ENCODE measurements around the gene NLRP6.
"Not testable (repeated sequence)": the region's sequence is repeated elsewhere in the genome, so short reads cannot be mapped to it uniquely, and the experiment has no call there.

Gene NLRP6

GRCh38 chr11:278001-278951 lies at the start of gene NLRP6:
Gene NLRP6 (plus strand): TSS chr11:278407. CDS start chr11:278570, 163 bp downstream.
- DNase-seq (ENCODE audit: low read depth in 2 of 3, low spot score in 1 of 3), result no peak

GRCh38 chr11:230431-230830 lies 47.8 kb upstream of the NLRP6 start:
- DNase-seq (ENCODE audit: low read depth in 2 of 3, low spot score in 1 of 3), result no peak

DNA sequence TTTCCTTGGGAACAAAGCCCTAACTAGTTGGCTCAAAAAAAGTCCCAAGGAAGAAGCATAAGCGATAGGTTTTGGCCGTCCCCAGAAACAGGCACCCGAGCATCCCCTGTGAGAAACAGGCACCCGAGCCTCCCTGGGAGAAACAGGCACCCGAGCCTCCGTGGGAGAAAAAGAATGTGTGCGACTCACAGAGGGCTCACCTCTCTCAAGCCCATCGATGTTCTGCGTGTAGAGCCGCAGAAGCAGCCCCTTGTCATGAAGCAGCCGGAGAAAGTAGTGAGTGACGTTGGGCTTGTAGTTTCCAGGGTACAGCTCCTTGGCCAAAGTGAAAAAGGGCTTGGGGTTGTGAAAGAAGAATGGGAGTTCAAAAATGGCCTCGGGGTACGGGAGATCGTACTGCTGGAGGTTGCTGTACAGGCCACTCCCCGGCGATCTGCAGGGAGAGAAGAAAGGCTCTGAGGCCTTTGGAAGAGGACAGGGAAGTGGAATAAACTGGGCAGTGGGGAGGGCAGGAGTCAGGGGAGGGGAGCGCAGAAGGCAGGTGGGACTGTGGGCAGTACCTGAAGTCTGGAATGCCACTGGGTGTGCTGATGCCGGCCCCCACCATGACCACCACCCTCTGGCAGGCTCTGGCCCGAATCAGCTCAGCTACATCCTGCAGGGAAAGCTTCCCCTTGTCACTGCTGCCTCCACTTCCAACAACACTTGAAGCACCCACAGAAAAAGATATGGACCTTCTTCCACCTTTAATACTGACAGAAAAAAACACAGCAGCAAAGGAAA lies 45.2 kb upstream of the NLRP6 start:
- no peak for DNase-seq (ENCODE audit: low read depth in 2 of 3, low spot score in 1 of 3)

GRCh38 chr11:235180-235579 lies 43.0 kb upstream of the NLRP6 start:
- no peak for DNase-seq (ENCODE audit: low read depth in 2 of 3, low spot score in 1 of 3)

DNA sequence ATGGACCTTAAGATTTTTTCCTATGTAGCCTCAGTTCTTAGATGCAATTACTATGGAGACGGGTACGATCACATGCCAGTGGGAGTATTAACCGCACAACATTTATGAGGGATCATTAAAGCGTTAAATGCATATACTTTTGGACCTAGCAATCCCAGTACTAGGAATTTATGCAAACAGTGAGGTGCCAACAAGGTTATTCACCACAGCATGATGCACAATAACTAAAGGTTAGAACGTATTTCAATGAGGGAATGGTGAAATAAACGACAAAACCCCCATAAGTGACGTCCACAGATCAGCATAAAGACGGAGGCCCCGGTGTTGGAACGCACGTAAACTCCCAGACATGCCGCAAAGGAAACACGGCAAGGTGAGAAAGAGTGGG lies 42.6 kb upstream of the NLRP6 start:
- peak in 2 of 3 donors; percentile 61 to 63 for DNase-seq (ENCODE audit: low read depth in 2 of 3, low spot score in 1 of 3)

DNA sequence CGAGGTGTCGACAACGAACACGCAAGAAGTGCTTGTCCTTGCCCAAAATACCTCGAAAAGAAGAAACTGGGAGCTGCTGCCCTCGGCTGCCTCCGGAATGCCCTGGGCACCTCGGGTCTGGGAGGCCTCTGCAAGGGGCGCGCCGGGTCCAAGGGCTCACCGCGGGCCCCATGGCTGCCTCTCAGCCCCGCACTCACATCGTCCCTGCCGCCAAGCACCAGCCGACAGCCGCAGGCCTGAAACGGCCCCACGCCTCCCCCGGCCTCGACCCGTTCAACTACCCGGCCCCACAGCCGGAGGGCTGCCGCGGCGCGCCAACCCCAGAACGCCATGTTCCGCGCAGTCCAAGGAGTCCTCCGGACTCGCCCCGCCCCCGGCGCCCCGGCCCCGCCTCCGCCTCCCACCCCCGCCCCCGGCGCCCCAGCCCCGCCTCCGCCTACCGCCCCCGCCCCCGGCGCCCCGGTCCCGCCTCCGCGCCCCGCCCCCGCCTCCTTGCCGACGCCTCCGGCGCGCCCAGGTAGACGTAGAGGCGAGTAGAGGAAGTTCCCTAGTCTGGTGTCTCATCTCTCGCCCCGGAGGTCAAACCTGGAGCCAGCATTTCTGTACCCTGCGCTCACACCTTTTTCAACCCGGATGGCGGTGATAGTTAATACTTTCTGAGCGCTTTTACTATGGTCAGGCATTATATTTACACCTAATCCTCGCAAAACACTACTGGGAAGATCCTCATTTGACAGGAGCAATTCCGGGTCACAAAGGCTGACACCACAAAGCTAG lies 42.0 kb upstream of the NLRP6 start, which contains the start of gene SIRT3:
SIRT3 (minus strand) TSS at position 346 of the 777 bp plus-strand sequence; CDS start at position 332, 14 bp downstream.
- peak in 2 of 3 donors; percentile 65 to 70 for DNase-seq (ENCODE audit: low read depth in 2 of 3, low spot score in 1 of 3)

DNA sequence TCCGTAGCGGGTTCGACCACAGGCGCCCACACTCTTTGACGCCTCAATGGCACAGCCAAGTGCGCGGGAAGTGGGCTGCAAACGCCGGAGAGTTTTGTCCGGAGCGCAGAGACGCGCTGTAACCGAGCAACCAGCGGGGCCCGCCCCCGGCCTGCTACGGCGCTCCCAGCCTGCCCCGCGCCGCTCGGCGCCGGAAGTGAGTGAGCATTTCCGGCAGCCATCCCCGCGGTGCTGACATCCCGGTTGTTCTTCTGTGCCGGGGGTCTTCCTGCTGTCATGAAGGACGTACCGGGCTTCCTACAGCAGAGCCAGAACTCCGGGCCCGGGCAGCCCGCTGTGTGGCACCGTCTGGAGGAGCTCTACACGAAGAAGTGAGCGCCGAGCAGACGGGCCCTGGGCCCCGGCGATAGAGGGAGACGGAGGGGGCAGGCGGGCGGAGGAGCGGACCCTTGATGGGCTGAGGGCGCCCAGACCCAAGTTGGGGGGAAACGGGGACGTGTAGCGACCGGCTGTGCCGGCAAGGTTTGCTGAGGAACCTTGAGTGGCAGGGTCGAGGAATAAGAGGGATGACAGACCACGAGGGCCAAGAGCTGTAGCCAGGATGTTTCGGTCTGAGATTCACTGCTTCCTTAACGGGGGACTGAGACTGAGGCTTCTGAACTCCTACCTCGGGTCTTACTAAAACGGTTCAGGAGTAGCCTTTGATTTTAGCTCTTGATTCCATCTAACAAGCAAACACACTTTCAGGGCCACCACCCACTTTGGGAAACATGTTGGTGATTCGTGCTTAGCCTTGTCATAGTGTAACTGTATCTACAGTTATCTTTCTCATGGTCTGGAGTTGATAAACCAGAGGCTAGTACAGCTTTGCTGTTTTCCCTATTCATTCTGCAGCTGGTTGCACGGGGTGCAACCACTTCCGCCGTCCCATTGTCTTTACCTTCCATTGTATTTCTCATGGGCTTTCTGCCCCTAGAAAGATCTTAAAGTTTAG lies 41.1 kb upstream of the NLRP6 start, which contains the start of gene PSMD13:
PSMD13 (plus strand) TSS at position 203 of the 994 bp plus-strand sequence; CDS start at position 277, 74 bp downstream.
- peak; percentile 84 to 89 (median 85) for DNase-seq (ENCODE audit: low read depth in 2 of 3, low spot score in 1 of 3)

DNA sequence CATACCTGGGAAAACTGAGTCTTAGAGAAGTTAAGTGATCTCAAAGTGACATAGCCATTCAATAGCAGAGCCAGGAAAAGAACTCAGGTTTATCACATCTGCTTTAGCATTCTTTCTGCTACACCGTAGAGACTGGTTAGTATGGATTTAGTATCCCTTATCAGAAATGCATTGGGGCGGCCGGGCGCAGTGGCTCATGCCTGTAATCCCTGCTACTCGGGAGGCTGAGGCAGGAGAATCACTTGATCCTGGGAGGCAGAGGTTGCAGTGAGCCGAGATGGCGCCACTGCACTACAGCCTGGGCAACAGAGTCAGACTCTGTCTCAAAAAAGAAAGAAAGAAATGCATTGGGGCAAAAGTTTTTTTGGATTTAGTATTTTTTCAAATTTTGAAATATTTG lies 39.9 kb upstream of the NLRP6 start:
- not testable (repeated sequence) for DNase-seq (ENCODE audit: low read depth in 2 of 3, low spot score in 1 of 3)

DNA sequence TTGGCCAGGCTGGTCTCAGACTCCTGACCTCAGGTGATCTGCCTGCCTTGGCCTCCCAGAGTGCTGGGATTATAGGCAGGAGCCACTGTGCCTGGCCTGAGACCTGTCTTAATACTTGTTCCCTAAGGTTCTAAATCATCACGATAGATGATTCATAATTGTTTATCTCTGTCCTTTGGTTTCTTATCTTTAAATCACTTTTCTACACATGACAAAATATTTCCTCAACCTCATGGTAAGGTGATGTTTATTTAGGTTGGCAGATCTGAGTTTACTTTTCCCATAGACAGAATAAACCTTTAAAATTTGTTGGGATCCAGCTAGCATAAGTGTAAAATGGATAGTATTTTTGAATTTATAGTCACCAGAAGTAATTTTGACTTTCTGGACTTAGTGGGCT lies 37.9 kb upstream of the NLRP6 start:
- no peak for DNase-seq (ENCODE audit: low read depth in 2 of 3, low spot score in 1 of 3)

GRCh38 chr11:241634-242033 lies 36.6 kb upstream of the NLRP6 start:
- no peak for DNase-seq (ENCODE audit: low read depth in 2 of 3, low spot score in 1 of 3)

GRCh38 chr11:244376-244775 lies 33.8 kb upstream of the NLRP6 start:
- DNase-seq (ENCODE audit: low read depth in 2 of 3, low spot score in 1 of 3), result no peak

GRCh38 chr11:249062-249461 lies 29.1 kb upstream of the NLRP6 start:
- no peak for DNase-seq (ENCODE audit: low read depth in 2 of 3, low spot score in 1 of 3)

DNA sequence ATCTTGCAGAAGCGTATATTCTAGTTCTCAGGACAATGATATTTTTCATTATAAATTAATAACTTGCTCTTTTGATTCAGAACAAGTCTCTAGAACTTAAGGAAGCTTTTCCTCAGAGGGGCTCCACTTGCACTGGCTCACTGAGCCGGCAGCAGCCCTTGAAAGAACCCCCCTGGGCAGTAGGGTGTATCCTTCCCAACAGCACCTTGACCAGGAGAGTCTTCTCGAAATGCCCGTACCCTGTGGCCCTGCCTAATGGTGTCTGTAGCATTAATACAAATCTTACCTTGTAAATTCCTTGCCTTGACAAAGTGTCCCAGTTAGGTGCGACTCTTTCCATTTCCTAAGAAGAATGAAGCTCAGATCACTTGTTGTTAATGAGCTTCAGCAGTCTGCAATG lies 27.9 kb upstream of the NLRP6 start:
- DNase-seq (ENCODE audit: low read depth in 2 of 3, low spot score in 1 of 3), result no peak

- peak; percentile 64 to 80 (median 65) for DNase-seq (ENCODE audit: low read depth in 2 of 3, low spot score in 1 of 3)
Observed at GRCh38 chr11:250740-251299, 27.4 kb upstream of the NLRP6 start.

DNA sequence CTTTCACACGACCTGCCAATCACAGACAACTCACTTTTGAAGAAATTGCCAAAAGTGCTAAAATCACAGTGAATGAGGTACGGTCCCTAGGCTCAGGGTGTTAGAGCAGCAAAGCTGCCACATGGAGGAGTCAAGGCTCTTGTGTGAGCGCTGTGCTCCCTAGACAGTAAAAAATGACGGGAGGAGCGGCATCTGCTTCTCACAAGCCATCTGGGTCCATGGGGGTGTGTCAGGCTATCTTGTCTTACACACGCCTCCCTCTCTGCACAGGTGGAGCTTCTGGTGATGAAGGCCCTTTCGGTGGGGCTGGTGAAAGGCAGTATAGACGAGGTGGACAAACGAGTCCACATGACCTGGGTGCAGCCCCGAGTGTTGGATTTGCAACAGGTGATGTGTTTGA lies 26.7 kb upstream of the NLRP6 start:
- no peak for DNase-seq (ENCODE audit: low read depth in 2 of 3, low spot score in 1 of 3)

DNA sequence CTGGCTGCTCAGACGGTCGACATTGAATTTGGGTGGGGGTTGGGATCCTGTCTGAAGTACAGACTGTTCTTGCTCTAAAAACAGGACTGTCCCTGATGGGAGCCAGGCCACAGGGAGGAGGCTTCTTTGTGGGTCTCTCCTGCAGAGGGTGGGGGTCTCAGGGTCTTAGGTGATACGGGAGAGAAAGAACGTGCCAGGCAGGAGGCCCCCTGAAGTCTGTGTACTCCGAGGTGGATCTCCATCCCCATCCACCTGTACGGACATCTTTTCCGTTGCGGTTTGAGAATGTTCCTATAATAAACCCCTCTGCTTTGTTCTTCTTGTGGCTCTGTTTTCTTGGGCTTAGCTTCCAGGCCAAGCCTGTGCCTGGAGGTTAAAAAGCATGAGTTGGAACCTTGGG lies 25.5 kb upstream of the NLRP6 start:
- DNase-seq (ENCODE audit: low read depth in 2 of 3, low spot score in 1 of 3), result no peak

GRCh38 chr11:253160-253885 lies 24.9 kb upstream of the NLRP6 start:
- DNase-seq (ENCODE audit: low read depth in 2 of 3, low spot score in 1 of 3), result no peak

DNA sequence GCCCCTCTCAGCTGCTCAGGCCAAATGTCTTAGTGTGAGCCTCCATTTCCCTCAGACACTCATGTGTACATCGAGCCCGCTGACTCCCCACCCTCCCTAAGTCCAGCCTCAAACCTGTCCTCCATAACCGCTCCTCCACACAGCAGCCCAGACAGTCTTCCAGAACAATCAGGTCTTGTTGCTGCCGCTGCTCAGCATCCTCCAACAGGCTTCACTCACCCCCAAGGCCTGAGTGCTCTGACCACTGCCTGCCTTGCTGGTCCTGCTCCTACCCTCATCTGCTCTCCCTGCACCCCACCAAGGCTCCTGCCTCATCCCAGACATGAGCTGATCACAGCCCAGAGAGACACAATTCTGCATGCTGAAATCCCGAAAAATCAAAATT lies 24.3 kb upstream of the NLRP6 start:
- no peak for DNase-seq (ENCODE audit: low read depth in 2 of 3, low spot score in 1 of 3)

GRCh38 chr11:255176-255575 lies 23.0 kb upstream of the NLRP6 start:
- DNase-seq (ENCODE audit: low read depth in 2 of 3, low spot score in 1 of 3), result no peak

Measured in stimulated activated CD4-positive, alpha-beta T cell treated with anti-CD3 and anti-CD28 coated beads, Interleukin-12 subunit alpha, Interleukin-12 subunit beta, amount 100 ng/mL, for 48 hours (primary cell).